Endothelial cell of umbilical vein (primary cell): Measurements from ENCODE around the gene HOOK2. TPM values are rescaled to one million over a fixed set of nuclear protein-coding genes. Genes with fewer than 3 reads are reported as not detected.

Experiments
- BruUV-seq: library from RNA; stranded (reverse); fragments of 400-500 nt; replicated peaks from 2 replicates; lab custom pipeline; 2021; lab: Mats Ljungman, UMichigan
- CTCF ChIA-PET: fragments of 300-600, 350-600 bp; sonication (Branson Sonifier 250); formaldehyde crosslinking; loops from one replicate; lab custom pipeline; 2021; ENCODE audit warnings: antibody characterized with exemption, inconsistent platforms; lab: Charles Lee
- POLR2A ChIA-PET: fragments of 300-600, 350-600 bp; sonication (Branson Sonifier 250); formaldehyde crosslinking; loops from one replicate; lab custom pipeline; 2021; ENCODE audit warnings: antibody characterized with exemption, inconsistent platforms; lab: Charles Lee
- DNase-seq: peaks from one replicate; pipeline ENCODE4 v3.0.0-alpha.2; 2011; ENCODE audit warnings: low read depth, low spot score
- FAIRE-seq: peaks from 2 replicates; lab custom pipeline; 2011; peaks lifted over from hg19 to GRCh38; lab: Jason Lieb, UNC
- H2AFZ ChIP-seq: 2 replicates; pipeline ENCODE4 v1.6.0; 2012; ENCODE audit warnings: low read depth, low read length, control low read depth, inconsistent platforms
- H3K27ac ChIP-seq: 2 replicates; pipeline ENCODE4 v1.5.1; 2011; ENCODE audit warnings: low read depth, mild to moderate bottlenecking, control low read depth, low read length, moderate library complexity; ENCODE audit not compliant: insufficient read depth
- H3K27me3 ChIP-seq, 2 experiments: 2 replicates each; pipeline versions ENCODE4 v1.6.0 to v1.6.1; 2011; ENCODE audit warnings: low read length in 2 of 2, mixed read lengths in 1 of 2; ENCODE audit not compliant: control insufficient read depth in 2 of 2, insufficient read depth in 2 of 2
- H3K36me3 ChIP-seq, 2 experiments: 2 replicates in 1 of 2; 3 replicates in 1 of 2; pipeline ENCODE4 v1.5.1; 2011; ENCODE audit warnings: low read length in 2 of 2, mild to moderate bottlenecking in 1 of 2, moderate library complexity in 1 of 2; ENCODE audit not compliant: control insufficient read depth in 2 of 2, insufficient read depth in 2 of 2; ENCODE audit errors: extremely low read depth in 1 of 2
- H3K4me1 ChIP-seq: 3 replicates; pipeline ENCODE4 v1.5.1; 2011; ENCODE audit warnings: mild to moderate bottlenecking, low read length; ENCODE audit not compliant: control insufficient read depth, insufficient read depth; ENCODE audit errors: extremely low read depth
- H3K4me2 ChIP-seq: 2 replicates; pipeline ENCODE4 v1.6.1; 2011; ENCODE audit warnings: low read length, control low read depth, mixed read lengths; ENCODE audit not compliant: insufficient read depth
- H3K4me3 ChIP-seq, 3 experiments: fragments of 200-600 bp in 1 of 3; sonication (generic), shearing (Covaris generic) in 1 of 3; replicated peaks in 1 of 3; 2 replicates each; pipeline ENCODE4 v1.5.1; 2011 to 2016; ENCODE audit warnings: control low read depth in 3 of 3, low read length in 3 of 3, mild to moderate bottlenecking in 2 of 3, inconsistent platforms in 1 of 3, low read depth in 1 of 3, moderate library complexity in 1 of 3; ENCODE audit not compliant: insufficient read depth in 1 of 3
- H3K79me2 ChIP-seq: 2 replicates; pipeline ENCODE4 v1.6.0; 2012; ENCODE audit warnings: low read length, inconsistent platforms; ENCODE audit not compliant: control insufficient read depth, insufficient read depth
- H3K9ac ChIP-seq: replicated peaks from 2 replicates; pipeline ENCODE3; 2011; ENCODE audit warnings: low read length, control low read depth; ENCODE audit not compliant: insufficient read depth; ENCODE audit errors: extremely low read depth
- H3K9me1 ChIP-seq: replicated peaks from 3 replicates; pipeline ENCODE4 v1.6.0; 2011; ENCODE audit warnings: mild to moderate bottlenecking, low read length; ENCODE audit not compliant: control insufficient read depth, insufficient read depth; ENCODE audit errors: extremely low read depth
- H3K9me3 ChIP-seq: replicated peaks from 2 replicates; pipeline ENCODE4 v1.5.1; 2012; ENCODE audit warnings: low read length, inconsistent platforms; ENCODE audit not compliant: control insufficient read depth, insufficient read depth
- H4K20me1 ChIP-seq: replicated peaks from 2 replicates; pipeline ENCODE3; 2011; ENCODE audit warnings: mild to moderate bottlenecking, low read length; ENCODE audit not compliant: control insufficient read depth, insufficient read depth; ENCODE audit errors: extremely low read depth
- EZH2 ChIP-seq: IDR thresholded peaks from 2 replicates; pipeline ENCODE4 v1.6.1; 2012; ENCODE audit warnings: borderline replicate concordance, low read depth, mild to moderate bottlenecking, moderate library complexity, low read length, inconsistent platforms; ENCODE audit not compliant: severe bottlenecking
- JUN ChIP-seq: IDR thresholded peaks from 2 replicates; pipeline ENCODE4 v1.6.1; 2011; ENCODE audit warnings: borderline replicate concordance, low read depth; ENCODE audit not compliant: insufficient read length, insufficient read depth
- MAX ChIP-seq: IDR thresholded peaks from 2 replicates; pipeline ENCODE4 v1.6.1; 2011; ENCODE audit not compliant: insufficient read depth, insufficient read length
- POLR2A ChIP-seq: IDR thresholded peaks from 2 replicates; pipeline ENCODE4 v1.6.1; 2012; ENCODE audit warnings: low read depth, mild to moderate bottlenecking, control low read depth, low read length
- POLR2AphosphoS5 ChIP-seq: IDR thresholded peaks from 2 replicates; pipeline ENCODE4 v1.6.1; 2012; ENCODE audit warnings: low read depth, mild to moderate bottlenecking, control low read depth, low read length, moderate library complexity; ENCODE audit not compliant: insufficient read depth
- dilution Hi-C: fragments of 300-500 bp; cut with MboI; formaldehyde crosslinking; loops from one replicate; pipeline ENCODE4 v1.15.0; 2019; ENCODE audit warnings: low sequenced_read_pairs; ENCODE audit not compliant: extremely low pct_ligation_motif_present
- intact Hi-C: fragments of 100-400 bp; cut with micrococcal nuclease; formaldehyde crosslinking; loops from one replicate; pipeline ENCODE4 v1.10.0; 2022
- polyA plus RNA-seq, 4 experiments: library from polyadenylated mRNA; depleted of rRNA in 3 of 4; stranded (reverse) in 3 of 4; unstranded in 1 of 4; fragments of >200 nt; gene quantifications; 2 replicates each; pipeline versions ENCODE4 v1.2.1 to v1.2.3, GENCODE V29; 2011 to 2012; ENCODE audit warnings: missing spikeins in 1 of 4
- total RNA-seq: library from RNA; stranded (reverse); gene quantifications from 2 replicates; pipeline ENCODE4 v1.2.3, GENCODE V29; 2021

HOOK2 gene
- total and polyA plus RNA-seq, 2 donors (not counting 3 experiments of a cell fraction or from before 2014, with no cell fraction given), result 8.0 to 17.3 TPM

GRCh38 chr19:12736995-12737834, 38.1 kb downstream of the HOOK2 start, which contains the start of gene GET3:
Gene GET3, plus strand, starts transcription at chr19:12737497. Its CDS starts 9 bp downstream, at chr19:12737506.
- POLR2A ChIA-PET, result interaction anchor here (0.6 to 0.7 kb wide), 2 partner anchors 10 to 14 kb away, joined by 3 to 4 read pairs; no protein-coding TSS in a partner anchor
- dilution Hi-C loops, result no loop called here
- peaks cover 22% of the 10 kb centered on the region for H3K4me1 ChIP-seq
- no peaks in the 10 kb centered on the region for H4K20me1 ChIP-seq
- no peaks in the 10 kb centered on the region for H3K9me3 ChIP-seq
- CTCF ChIA-PET, result interaction anchor here (0.8 to 2.4 kb wide), 8 partner anchors 20 to 111 kb away, joined by 3 to 11 read pairs (median 4); no protein-coding TSS in a partner anchor
- no peaks in the 10 kb centered on the region for H3K9me1 ChIP-seq
- peaks cover 0 to 9% of the 10 kb centered on the region in 2 experiments for H3K36me3 ChIP-seq
- no TSS peak for BruUV-seq
- FAIRE-seq (peak; percentile 100), DNase-seq (peak; percentile 100)
- H3K27me3 ChIP-seq, result no peaks in the 10 kb centered on the region
- intact Hi-C loops, result loop anchor here (1.0 to 10.0 kb wide), 4 partner anchors 41 to 122 kb away; partner anchors contain the start of genes DHPS, FBXW9, RNASEH2A and ZNF490
- H3K9ac ChIP-seq, result peak within 1 kb of the TSS; percentile 83
- peak; percentile 77 for TF ChIP-seq POLR2AphosphoS5
- peak; percentile 90 for TF ChIP-seq MAX
- no peak for TF ChIP-seq EZH2
- no peak for TF ChIP-seq JUN
- TF ChIP-seq POLR2A, result peak; percentile 89
- H3K79me2 ChIP-seq, result peaks cover 38% of the 10 kb centered on the region
- H2AFZ ChIP-seq, result peak within 1 kb of the TSS; percentile 74
- peak within 1 kb of the TSS; percentile 87 for H3K27ac ChIP-seq
- H3K4me2 ChIP-seq, result peak within 1 kb of the TSS; percentile 79
- H3K4me3 ChIP-seq, result peak within 1 kb of the TSS; percentile 64 to 99 (median 69)
